A673 (cell line): ENCODE data around the gene SUSD6. TPM values are rescaled to one million over a fixed set of nuclear protein-coding genes. Genes with fewer than 3 reads are reported as not detected.

Experiments used
- BruUV-seq: library from RNA; stranded (reverse); fragments of 400-500 nt; replicated peaks from 2 replicates; lab custom pipeline; 2021; lab: Mats Ljungman, UMichigan
- CTCF ChIA-PET: fragments of 300-600 bp; sonication (Branson Sonifier 250); formaldehyde crosslinking; loops from one replicate; lab custom pipeline; 2022; ENCODE audit warnings: antibody characterized with exemption; lab: Charles Lee
- POLR2A ChIA-PET: fragments of 300-600 bp; sonication (Branson Sonifier 250); formaldehyde crosslinking; loops from one replicate; lab custom pipeline; 2022; ENCODE audit warnings: antibody characterized with exemption; ENCODE audit not compliant: low non-redundant PET; lab: Charles Lee
- DNase-seq: peaks from one replicate; pipeline ENCODE4 v3.0.0-alpha.2; 2015; ENCODE audit warnings: low spot score
- H3K27ac ChIP-seq: fragments of 200-600 bp; sonication (generic); 2 replicates; pipeline ENCODE4 v1.5.1; 2016; ENCODE audit warnings: mixed run types, low read depth, mild to moderate bottlenecking, mixed read lengths, antibody characterized with exemption, low read length; ENCODE audit not compliant: poor library complexity, severe bottlenecking
- H3K27me3 ChIP-seq: fragments of 200-600 bp; sonication (generic); replicated peaks from 2 replicates; pipeline ENCODE4 v1.6.1; 2017; ENCODE audit warnings: mixed run types, low read depth, mild to moderate bottlenecking, mixed read lengths, antibody characterized with exemption, low read length; ENCODE audit not compliant: insufficient read depth, poor library complexity
- H3K36me3 ChIP-seq: fragments of 200-600 bp; sonication (generic); 2 replicates; pipeline ENCODE4 v1.6.1; 2016; ENCODE audit warnings: mixed run types, mild to moderate bottlenecking, mixed read lengths, antibody characterized with exemption, low read length; ENCODE audit not compliant: insufficient read depth, poor library complexity, severe bottlenecking
- H3K4me1 ChIP-seq: fragments of 200-600 bp; sonication (generic); 2 replicates; pipeline ENCODE4 v1.6.1; 2017; ENCODE audit warnings: mixed run types, mild to moderate bottlenecking, mixed read lengths, antibody characterized with exemption, low read length; ENCODE audit not compliant: insufficient read depth, poor library complexity, severe bottlenecking
- H3K4me3 ChIP-seq: fragments of 200-600 bp; sonication (generic); 2 replicates; pipeline ENCODE4 v1.5.1; 2016; ENCODE audit warnings: low read depth, mixed run types, mild to moderate bottlenecking, mixed read lengths, low read length; ENCODE audit not compliant: poor library complexity, severe bottlenecking
- H3K9me3 ChIP-seq: fragments of 200-600 bp; sonication (generic); 2 replicates; pipeline ENCODE4 v1.6.1; 2016; ENCODE audit warnings: mixed run types, low read depth, mild to moderate bottlenecking, mixed read lengths, antibody characterized with exemption, low read length; ENCODE audit not compliant: poor library complexity, severe bottlenecking
- CTCF ChIP-seq: fragments of 300-800, 200-600 bp; sonication (generic); conservative IDR thresholded peaks from 2 replicates; pipeline ENCODE4 v1.5.1; 2017; ENCODE audit warnings: low read depth, mild to moderate bottlenecking, antibody characterized with exemption, low read length, moderate library complexity, mixed read lengths
- EZH2 ChIP-seq: fragments of 200-600 bp; sonication (generic); IDR thresholded peaks from 2 replicates; pipeline ENCODE4 v1.6.1; 2017; ENCODE audit warnings: borderline replicate concordance, low read depth, mild to moderate bottlenecking, mixed read lengths, antibody characterized with exemption, low read length; ENCODE audit not compliant: poor library complexity, severe bottlenecking
- intact Hi-C: fragments of 100-400 bp; cut with micrococcal nuclease; formaldehyde crosslinking; loops from one replicate; pipeline ENCODE4 v1.10.0; 2022; ENCODE audit not compliant: unreplicated experiment
- total RNA-seq: library from RNA; stranded (reverse); gene quantifications from 2 replicates; pipeline ENCODE4 v1.2.3, GENCODE V29; 2021

The SUSD6 gene
- total RNA-seq, 1 experiment from 2014 or later: 9.2 TPM

- no peak for TF ChIP-seq CTCF
- no peak for TF ChIP-seq EZH2
- CTCF ChIA-PET: no interaction called here
- DNase-seq: no peak
- Histone ChIP-seq H3K27me3 (peaks cover 14% of the 10 kb centered on the region), H3K36me3 (no peaks in the 10 kb centered on the region), H3K27ac (no peak overlapping the region), H3K9me3 (no peaks in the 10 kb centered on the region), H3K4me1 (no peaks in the 10 kb centered on the region), H3K4me3 (no peak overlapping the region)
- intact Hi-C loops: loop anchor here (5.0 kb wide), 1 partner anchor 445 kb away; no protein-coding TSS in a partner anchor
- no TSS peak for BruUV-seq
- POLR2A ChIA-PET: no interaction called here
These were observed 29.2 kb upstream of the SUSD6 start for GRCh38 chr14:69582212-69582611.

- no peaks in the 10 kb centered on the region for H3K4me1 ChIP-seq
- no TSS peak for BruUV-seq
- H3K4me3 ChIP-seq: no peak overlapping the region
- POLR2A ChIA-PET: no interaction called here
- CTCF ChIA-PET: interaction anchor here (0.6 to 3.3 kb wide), 2 partner anchors 144 to 225 kb away, joined by 5 to 19 read pairs; no protein-coding TSS in a partner anchor
- no peaks in the 10 kb centered on the region for H3K9me3 ChIP-seq
- H3K27me3 ChIP-seq: peaks cover 9% of the 10 kb centered on the region
- no peaks in the 10 kb centered on the region for H3K36me3 ChIP-seq
- intact Hi-C loops: loop anchor here (5.0 kb wide), 1 partner anchor 444 kb away; no protein-coding TSS in a partner anchor
- no peak for DNase-seq
- no peak for TF ChIP-seq EZH2
- TF ChIP-seq CTCF: no peak
- H3K27ac ChIP-seq: no peak overlapping the region
These were observed 28.6 kb upstream of the SUSD6 start for GRCh38 chr14:69582829-69583228.

- BruUV-seq: no TSS peak
- Histone ChIP-seq H3K4me1 (no peaks in the 10 kb centered on the region), H3K4me3 (no peak overlapping the region), H3K9me3 (no peaks in the 10 kb centered on the region), H3K36me3 (no peaks in the 10 kb centered on the region), H3K27me3 (no peaks in the 10 kb centered on the region), H3K27ac (no peak overlapping the region)
- POLR2A ChIA-PET: interaction anchor here (0.6 kb wide), 1 partner anchor 135 kb away, joined by 3 read pairs; no protein-coding TSS in a partner anchor
- CTCF ChIA-PET: interaction anchor here (0.5 to 3.3 kb wide), 7 partner anchors 9 to 169 kb away, joined by 3 to 19 read pairs (median 4); no protein-coding TSS in a partner anchor
- no peak for DNase-seq
- intact Hi-C loops: loop anchor here (5.0 kb wide), 1 partner anchor 443 kb away; no protein-coding TSS in a partner anchor
- TF ChIP-seq EZH2 (no peak), CTCF (no peak)
These were observed 27.0 kb upstream of the SUSD6 start for GRCh38 chr14:69584389-69584788.
